Measurements from ENCODE around the gene RELL2.

RELL2 gene

GRCh38 chr5:141628175-141628788 is 8.5 kb upstream of the RELL2 start:
- Histone ChIP-seq H3K36me3 (ENCODE audit: control insufficient read depth, insufficient read depth, low read length) (peaks cover 10% of the 10 kb centered on the region), H3K9ac (ENCODE audit: low read length) (no peak overlapping the region), H3K27me3 (ENCODE audit: control insufficient read depth, insufficient read depth, low read length) (no peaks in the 10 kb centered on the region), H3K4me1 (ENCODE audit: control insufficient read depth, insufficient read depth, low read length) (no peaks in the 10 kb centered on the region), H3K4me3 (ENCODE audit: low read length) (no peak overlapping the region), H3K9me3 (ENCODE audit: control insufficient read depth, low read length) (no peaks in the 10 kb centered on the region)

- H3K9ac ChIP-seq (ENCODE audit: low read length) = no peak overlapping the region
- H3K36me3 ChIP-seq (ENCODE audit: control insufficient read depth, insufficient read depth, low read length) = peaks cover 10% of the 10 kb centered on the region
Observed at GRCh38 chr5:141630570-141631140, 6.1 kb upstream of the RELL2 start.

GRCh38 chr5:141632650-141633049 is 4.1 kb upstream of the RELL2 start:
- Histone ChIP-seq H3K36me3 (ENCODE audit: control insufficient read depth, insufficient read depth, low read length) (peaks cover 10% of the 10 kb centered on the region), H3K9me3 (ENCODE audit: control insufficient read depth, low read length) (no peaks in the 10 kb centered on the region), H3K4me3 (ENCODE audit: low read length) (no peak overlapping the region), H3K4me1 (ENCODE audit: control insufficient read depth, insufficient read depth, low read length) (peaks cover 16% of the 10 kb centered on the region), H3K27me3 (ENCODE audit: control insufficient read depth, insufficient read depth, low read length) (peaks cover 4% of the 10 kb centered on the region), H3K9ac (ENCODE audit: low read length) (no peak overlapping the region)

More at GRCh38 chr5:141630570-141631140, 6.1 kb upstream of the RELL2 start:
- Histone ChIP-seq H3K4me3 (ENCODE audit: low read length) (no peak overlapping the region), H3K4me1 (ENCODE audit: control insufficient read depth, insufficient read depth, low read length) (peaks cover 8% of the 10 kb centered on the region), H3K27me3 (ENCODE audit: control insufficient read depth, insufficient read depth, low read length) (no peaks in the 10 kb centered on the region), H3K9me3 (ENCODE audit: control insufficient read depth, low read length) (no peaks in the 10 kb centered on the region)

- Histone ChIP-seq H3K4me1 (ENCODE audit: control insufficient read depth, insufficient read depth, low read length) (peaks cover 21% of the 10 kb centered on the region), H3K9ac (ENCODE audit: low read length) (no peak overlapping the region), H3K27me3 (ENCODE audit: control insufficient read depth, insufficient read depth, low read length) (peaks cover 9% of the 10 kb centered on the region), H3K9me3 (ENCODE audit: control insufficient read depth, low read length) (no peaks in the 10 kb centered on the region), H3K4me3 (ENCODE audit: low read length) (no peak overlapping the region), H3K36me3 (ENCODE audit: control insufficient read depth, insufficient read depth, low read length) (peaks cover under 1% of the 10 kb centered on the region)
Observed at GRCh38 chr5:141633871-141634561, 2.8 kb upstream of the RELL2 start.

GRCh38 chr5:141634720-141635119 is 2.1 kb upstream of the RELL2 start:
- Histone ChIP-seq H3K4me3 (ENCODE audit: low read length) (no peak overlapping the region), H3K4me1 (ENCODE audit: control insufficient read depth, insufficient read depth, low read length) (peaks cover 21% of the 10 kb centered on the region), H3K9ac (ENCODE audit: low read length) (no peak overlapping the region)

GRCh38 chr5:141635646-141636045 is 1.2 kb upstream of the RELL2 start:
- no peaks in the 10 kb centered on the region for H3K9me3 ChIP-seq (ENCODE audit: control insufficient read depth, low read length)
- H3K9ac ChIP-seq (ENCODE audit: low read length) = no peak overlapping the region
- H3K36me3 ChIP-seq (ENCODE audit: control insufficient read depth, insufficient read depth, low read length) = no peaks in the 10 kb centered on the region
- peaks cover 21% of the 10 kb centered on the region for H3K4me1 ChIP-seq (ENCODE audit: control insufficient read depth, insufficient read depth, low read length)
- peaks cover 9% of the 10 kb centered on the region for H3K27me3 ChIP-seq (ENCODE audit: control insufficient read depth, insufficient read depth, low read length)
- peak overlapping the region; percentile 79 for H3K4me3 ChIP-seq (ENCODE audit: low read length)

More at GRCh38 chr5:141634720-141635119, 2.1 kb upstream of the RELL2 start:
- H3K36me3 ChIP-seq (ENCODE audit: control insufficient read depth, insufficient read depth, low read length) = no peaks in the 10 kb centered on the region
- H3K9me3 ChIP-seq (ENCODE audit: control insufficient read depth, low read length) = no peaks in the 10 kb centered on the region
- peaks cover 9% of the 10 kb centered on the region for H3K27me3 ChIP-seq (ENCODE audit: control insufficient read depth, insufficient read depth, low read length)

- Histone ChIP-seq H3K36me3 (ENCODE audit: control insufficient read depth, insufficient read depth, low read length) (no peaks in the 10 kb centered on the region), H3K9me3 (ENCODE audit: control insufficient read depth, low read length) (no peaks in the 10 kb centered on the region), H3K27me3 (ENCODE audit: control insufficient read depth, insufficient read depth, low read length) (peaks cover 9% of the 10 kb centered on the region), H3K4me1 (ENCODE audit: control insufficient read depth, insufficient read depth, low read length) (peaks cover 21% of the 10 kb centered on the region), H3K4me3 (ENCODE audit: low read length) (peak overlapping the region; percentile 79), H3K9ac (ENCODE audit: low read length) (peak overlapping the region; percentile 87)
Observed at GRCh38 chr5:141636106-141636412, 738 bp upstream of the RELL2 start.

- no peaks in the 10 kb centered on the region for H3K9me3 ChIP-seq (ENCODE audit: control insufficient read depth, low read length)
- H3K9ac ChIP-seq (ENCODE audit: low read length) = peak overlapping the region; percentile 87
- peak overlapping the region; percentile 79 for H3K4me3 ChIP-seq (ENCODE audit: low read length)
- H3K4me1 ChIP-seq (ENCODE audit: control insufficient read depth, insufficient read depth, low read length) = peaks cover 21% of the 10 kb centered on the region
- H3K27me3 ChIP-seq (ENCODE audit: control insufficient read depth, insufficient read depth, low read length) = peaks cover 9% of the 10 kb centered on the region
- no peaks in the 10 kb centered on the region for H3K36me3 ChIP-seq (ENCODE audit: control insufficient read depth, insufficient read depth, low read length)
Observed at GRCh38 chr5:141637123-141637766, 448 bp downstream of the RELL2 start.

- Histone ChIP-seq H3K4me3 (ENCODE audit: low read length) (peak overlapping the region; percentile 60), H3K27me3 (ENCODE audit: control insufficient read depth, insufficient read depth, low read length) (peaks cover 9% of the 10 kb centered on the region), H3K9me3 (ENCODE audit: control insufficient read depth, low read length) (no peaks in the 10 kb centered on the region), H3K4me1 (ENCODE audit: control insufficient read depth, insufficient read depth, low read length) (peaks cover 21% of the 10 kb centered on the region), H3K36me3 (ENCODE audit: control insufficient read depth, insufficient read depth, low read length) (no peaks in the 10 kb centered on the region), H3K9ac (ENCODE audit: low read length) (peak overlapping the region; percentile 87)
Observed at GRCh38 chr5:141637767-141638419, 1.1 kb downstream of the RELL2 start.

- Histone ChIP-seq H3K4me3 (ENCODE audit: low read length) (no peak overlapping the region), H3K27me3 (ENCODE audit: control insufficient read depth, insufficient read depth, low read length) (peaks cover 9% of the 10 kb centered on the region), H3K9ac (ENCODE audit: low read length) (no peak overlapping the region), H3K36me3 (ENCODE audit: control insufficient read depth, insufficient read depth, low read length) (no peaks in the 10 kb centered on the region), H3K9me3 (ENCODE audit: control insufficient read depth, low read length) (no peaks in the 10 kb centered on the region), H3K4me1 (ENCODE audit: control insufficient read depth, insufficient read depth, low read length) (peaks cover 21% of the 10 kb centered on the region)
Observed at GRCh38 chr5:141638771-141639170, 2.0 kb downstream of the RELL2 start.

- Histone ChIP-seq H3K27me3 (ENCODE audit: control insufficient read depth, insufficient read depth, low read length) (peaks cover 9% of the 10 kb centered on the region), H3K36me3 (ENCODE audit: control insufficient read depth, insufficient read depth, low read length) (no peaks in the 10 kb centered on the region), H3K4me3 (ENCODE audit: low read length) (no peak overlapping the region), H3K4me1 (ENCODE audit: control insufficient read depth, insufficient read depth, low read length) (peaks cover 21% of the 10 kb centered on the region), H3K9me3 (ENCODE audit: control insufficient read depth, low read length) (no peaks in the 10 kb centered on the region), H3K9ac (ENCODE audit: low read length) (no peak overlapping the region)
Observed at GRCh38 chr5:141639357-141640050, 2.7 kb downstream of the RELL2 start.

Measured in mucosa of stomach (tissue), 1 donor.